ENCODE results near the gene CYP4Z1.
"Not testable (repeated sequence)": the region's sequence is repeated elsewhere in the genome, so short reads cannot be mapped to it uniquely, and the experiment has no call there.

Gene CYP4Z1

DNA sequence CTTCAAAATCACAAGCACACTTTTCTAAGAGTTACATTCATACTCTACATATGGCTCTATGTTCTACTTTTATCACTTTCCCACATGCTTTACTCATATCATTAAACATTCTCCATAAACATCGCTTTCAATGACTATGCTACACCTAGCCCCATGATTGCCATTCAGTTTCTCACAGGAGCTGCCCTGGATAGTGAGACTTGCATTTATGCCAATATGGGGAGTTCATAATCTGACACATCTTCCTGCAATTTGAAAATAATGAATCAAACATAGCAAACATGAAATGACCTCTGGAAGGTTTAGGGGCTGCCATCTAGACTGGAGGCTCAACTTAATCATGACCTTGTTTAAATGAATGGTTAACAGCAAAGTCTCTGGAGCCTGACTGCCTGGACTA is 61.2 kb downstream of the CYP4Z1 start:
- Histone ChIP-seq H3K27me3 (no peaks in the 10 kb centered on the region), H3K4me3 (no peak overlapping the region), H3K4me1 (no peaks in the 10 kb centered on the region), H3K36me3 (no peaks in the 10 kb centered on the region), H3K27ac (no peak overlapping the region), H3K9me3 (no peaks in the 10 kb centered on the region)
- DNase-seq = no peak
- intact Hi-C loops (cut with DNase I; ENCODE audit: low total_unique reads) = no loop called here
- TF ChIP-seq CTCF (IDR thresholded peaks at IDR 0.05) = no peak

- H3K9me3 ChIP-seq; H3K4me1 ChIP-seq; H3K27ac ChIP-seq; H3K27me3 ChIP-seq; intact Hi-C loops (cut with DNase I; ENCODE audit: low total_unique reads); DNase-seq; H3K36me3 ChIP-seq; H3K4me3 ChIP-seq: not testable (repeated sequence)
Observed at GRCh38 chr1:47128854-47129253, 61.8 kb downstream of the CYP4Z1 start.

- H3K4me3 ChIP-seq; DNase-seq; H3K9me3 ChIP-seq; intact Hi-C loops (cut with DNase I; ENCODE audit: low total_unique reads); H3K4me1 ChIP-seq; H3K27ac ChIP-seq; H3K36me3 ChIP-seq; H3K27me3 ChIP-seq: not testable (repeated sequence)
Observed at GRCh38 chr1:47129489-47130230, 62.6 kb downstream of the CYP4Z1 start.

DNA sequence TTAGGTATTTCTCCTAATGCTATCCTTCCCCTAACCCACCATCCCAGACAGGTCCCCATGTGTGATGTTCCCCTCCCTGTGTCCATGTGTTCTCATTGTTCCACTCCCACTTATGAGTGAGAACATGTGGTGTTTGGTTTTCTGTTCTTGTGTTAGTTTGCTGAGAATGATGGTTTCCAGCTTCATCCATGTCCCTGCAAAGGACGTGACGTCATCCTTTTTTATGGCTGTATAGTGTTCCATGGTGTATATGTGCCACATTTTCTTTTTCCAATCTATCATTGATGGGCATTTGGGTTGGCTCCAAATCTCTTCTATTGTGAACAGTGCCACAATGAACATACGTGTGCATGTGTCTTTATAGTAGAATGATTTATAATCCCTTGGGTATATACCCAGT is 65.6 kb downstream of the CYP4Z1 start:
- H3K9me3 ChIP-seq; intact Hi-C loops (cut with DNase I; ENCODE audit: low total_unique reads); H3K27ac ChIP-seq; H3K36me3 ChIP-seq; DNase-seq; H3K4me1 ChIP-seq; H3K27me3 ChIP-seq; H3K4me3 ChIP-seq: not testable (repeated sequence)

DNA sequence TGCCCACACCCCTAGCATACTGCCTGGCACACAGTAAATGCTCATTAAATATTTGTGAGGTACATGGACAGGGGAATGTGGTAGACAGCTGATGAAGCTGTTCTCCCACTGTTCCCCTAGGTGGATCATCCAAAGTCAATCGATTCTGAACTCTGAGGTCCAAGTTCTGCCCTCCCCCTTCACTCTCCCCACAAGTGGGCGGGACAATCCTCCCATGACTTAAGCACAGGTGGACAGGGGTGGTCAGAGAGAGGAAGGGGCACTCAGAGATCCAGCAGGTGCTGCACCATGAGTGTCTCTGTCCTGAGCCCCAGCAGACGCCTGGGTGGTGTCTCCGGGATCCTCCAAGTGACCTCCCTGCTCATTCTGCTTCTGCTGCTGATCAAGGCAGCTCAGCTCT is 70.2 kb downstream of the CYP4Z1 start, which contains the start of gene CYP4A22:
Gene CYP4A22 (plus strand): TSS at position 244 of the 400 bp plus-strand sequence. CDS start 45 bp downstream, at position 289.
- no peaks in the 10 kb centered on the region for H3K36me3 ChIP-seq

DNA sequence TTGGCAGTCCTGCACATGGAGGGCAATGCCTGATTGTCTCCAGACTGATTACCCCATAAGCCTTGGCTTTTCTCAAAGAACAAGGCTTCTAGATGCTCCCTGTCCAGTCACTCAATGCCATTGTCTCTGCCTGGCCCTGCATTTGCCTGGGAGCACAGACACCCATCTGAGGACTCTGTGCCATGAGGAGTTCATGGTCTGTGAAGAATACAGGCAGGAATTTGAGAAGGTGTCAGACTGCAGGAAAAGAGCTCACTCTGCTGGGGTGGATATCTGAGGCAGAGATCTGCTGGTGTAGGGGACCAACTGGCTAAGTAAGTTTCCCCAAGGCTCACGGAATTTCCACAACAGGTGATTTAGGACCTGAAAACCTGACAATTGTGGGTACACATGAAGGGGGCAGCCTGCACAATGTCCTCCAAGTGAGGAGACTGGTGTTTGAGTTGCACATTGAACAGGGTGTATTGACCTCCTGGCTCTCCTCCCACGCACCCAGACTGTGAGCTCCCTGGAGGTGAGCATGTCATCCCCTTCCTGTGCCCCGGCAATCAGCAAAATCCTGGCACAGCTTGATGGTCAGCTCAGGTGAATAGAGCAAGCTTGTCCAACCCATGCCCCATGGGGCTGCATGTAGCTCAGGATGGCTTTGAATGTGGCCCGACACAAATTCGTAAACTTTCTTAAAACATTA is 71.0 kb downstream of the CYP4Z1 start:
- intact Hi-C loops (cut with DNase I; ENCODE audit: low total_unique reads) = loop anchor here (5.0 kb wide), 1 partner anchor 196 kb away; the partner anchor contains the start of gene CYP4A11

More for the DNA sequence above, 70.2 kb downstream of the CYP4Z1 start, which contains the start of gene CYP4A22:
- Histone ChIP-seq H3K27me3 (no peaks in the 10 kb centered on the region), H3K9me3 (no peaks in the 10 kb centered on the region), H3K4me3 (no peak within 1 kb of the TSS), H3K4me1 (no peaks in the 10 kb centered on the region), H3K27ac (no peak within 1 kb of the TSS)
- DNase-seq = no peak
- no peak for TF ChIP-seq CTCF (IDR thresholded peaks at IDR 0.05)
- intact Hi-C loops (cut with DNase I; ENCODE audit: low total_unique reads) = loop anchor here (5.0 kb wide), 1 partner anchor 195 kb away; the partner anchor contains the start of gene CYP4A11

DNA sequence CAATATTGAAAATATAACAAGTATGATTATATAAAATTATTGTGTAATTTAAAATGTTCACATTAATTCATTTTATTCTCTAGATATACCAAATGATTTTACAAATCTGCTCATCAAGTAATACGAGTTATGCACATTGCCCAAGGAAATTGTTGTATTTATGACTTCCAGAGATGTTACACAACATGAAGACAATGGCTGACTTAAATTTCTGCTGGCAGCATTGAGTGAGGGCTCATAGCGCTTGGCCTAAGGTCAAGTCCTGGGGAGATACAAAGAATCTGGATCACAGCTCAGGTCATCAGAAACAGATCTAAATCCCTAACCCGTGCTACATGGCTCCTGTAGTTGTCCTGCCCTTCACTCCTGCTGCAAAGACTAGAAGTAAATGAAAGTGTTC is 73.3 kb downstream of the CYP4Z1 start:
- intact Hi-C loops (cut with DNase I; ENCODE audit: low total_unique reads); H3K9me3 ChIP-seq; H3K36me3 ChIP-seq; H3K27me3 ChIP-seq; H3K27ac ChIP-seq; DNase-seq; H3K4me1 ChIP-seq; H3K4me3 ChIP-seq: not testable (repeated sequence)

More for the DNA sequence above, 71.0 kb downstream of the CYP4Z1 start:
- Histone ChIP-seq H3K9me3 (no peaks in the 10 kb centered on the region), H3K36me3 (no peaks in the 10 kb centered on the region), H3K4me3 (no peak overlapping the region), H3K4me1 (no peaks in the 10 kb centered on the region), H3K27me3 (no peaks in the 10 kb centered on the region), H3K27ac (no peak overlapping the region)
- no peak for DNase-seq
- TF ChIP-seq CTCF (IDR thresholded peaks at IDR 0.05) = no peak

- H3K36me3 ChIP-seq; H3K4me1 ChIP-seq; H3K9me3 ChIP-seq; DNase-seq; H3K4me3 ChIP-seq; H3K27ac ChIP-seq; intact Hi-C loops (cut with DNase I; ENCODE audit: low total_unique reads); H3K27me3 ChIP-seq: not testable (repeated sequence)
Observed at GRCh38 chr1:47143654-47144053, 76.6 kb downstream of the CYP4Z1 start.

- DNase-seq, H3K36me3 ChIP-seq, H3K4me1 ChIP-seq: not testable (repeated sequence)
Observed at GRCh38 chr1:47146495-47146894, 79.5 kb downstream of the CYP4Z1 start.

More at GRCh38 chr1:47146495-47146894, 79.5 kb downstream of the CYP4Z1 start:
- H3K27ac ChIP-seq; H3K4me3 ChIP-seq; H3K9me3 ChIP-seq; intact Hi-C loops (cut with DNase I; ENCODE audit: low total_unique reads); H3K27me3 ChIP-seq: not testable (repeated sequence)

Measured in tibial artery (tissue), 4 donors.